Prostate gland (tissue), 2 donors: ENCODE measurements around the gene GABBR2.

Experiments used
- POLR2A ChIP-seq: fragments of 450-650 bp; IDR thresholded peaks from one replicate; pipeline ENCODE4 v1.6.1; 2016; ENCODE audit warnings: antibody characterized with exemption, mild to moderate bottlenecking
- TF ChIP-seq, protein P1 (sequence below), 4 experiments: fragments of 200-600 bp in 2 of 4; fragments of 450-650 bp in 2 of 4; sonication (generic) in 2 of 4; IDR thresholded peaks; 1 replicate in 3 of 4; 2 replicates in 1 of 4; pipeline ENCODE4 v1.5.1; 2016 to 2019; ENCODE audit warnings: antibody characterized with exemption in 4 of 4, mild to moderate bottlenecking in 2 of 4, moderate library complexity in 2 of 4

GRCh38 chr9:98263080-98263479 is 445.7 kb downstream of the GABBR2 start:
- TF ChIP-seq, protein P1, sequence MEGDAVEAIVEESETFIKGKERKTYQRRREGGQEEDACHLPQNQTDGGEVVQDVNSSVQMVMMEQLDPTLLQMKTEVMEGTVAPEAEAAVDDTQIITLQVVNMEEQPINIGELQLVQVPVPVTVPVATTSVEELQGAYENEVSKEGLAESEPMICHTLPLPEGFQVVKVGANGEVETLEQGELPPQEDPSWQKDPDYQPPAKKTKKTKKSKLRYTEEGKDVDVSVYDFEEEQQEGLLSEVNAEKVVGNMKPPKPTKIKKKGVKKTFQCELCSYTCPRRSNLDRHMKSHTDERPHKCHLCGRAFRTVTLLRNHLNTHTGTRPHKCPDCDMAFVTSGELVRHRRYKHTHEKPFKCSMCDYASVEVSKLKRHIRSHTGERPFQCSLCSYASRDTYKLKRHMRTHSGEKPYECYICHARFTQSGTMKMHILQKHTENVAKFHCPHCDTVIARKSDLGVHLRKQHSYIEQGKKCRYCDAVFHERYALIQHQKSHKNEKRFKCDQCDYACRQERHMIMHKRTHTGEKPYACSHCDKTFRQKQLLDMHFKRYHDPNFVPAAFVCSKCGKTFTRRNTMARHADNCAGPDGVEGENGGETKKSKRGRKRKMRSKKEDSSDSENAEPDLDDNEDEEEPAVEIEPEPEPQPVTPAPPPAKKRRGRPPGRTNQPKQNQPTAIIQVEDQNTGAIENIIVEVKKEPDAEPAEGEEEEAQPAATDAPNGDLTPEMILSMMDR (IDR thresholded peaks at IDR 0.05), result no peak
- no peak for TF ChIP-seq POLR2A
